GM18517 (cell line): ENCODE measurements around the gene TNFAIP2.

ENCODE experiments used
- ATAC-seq: cut with Tn5 transposase; IDR thresholded peaks from one replicate; pipeline ENCODE4 v1.9.1; 2021; ENCODE audit warnings: mild to moderate bottlenecking, moderate library complexity; ENCODE audit not compliant: unreplicated experiment

Gene TNFAIP2

DNA sequence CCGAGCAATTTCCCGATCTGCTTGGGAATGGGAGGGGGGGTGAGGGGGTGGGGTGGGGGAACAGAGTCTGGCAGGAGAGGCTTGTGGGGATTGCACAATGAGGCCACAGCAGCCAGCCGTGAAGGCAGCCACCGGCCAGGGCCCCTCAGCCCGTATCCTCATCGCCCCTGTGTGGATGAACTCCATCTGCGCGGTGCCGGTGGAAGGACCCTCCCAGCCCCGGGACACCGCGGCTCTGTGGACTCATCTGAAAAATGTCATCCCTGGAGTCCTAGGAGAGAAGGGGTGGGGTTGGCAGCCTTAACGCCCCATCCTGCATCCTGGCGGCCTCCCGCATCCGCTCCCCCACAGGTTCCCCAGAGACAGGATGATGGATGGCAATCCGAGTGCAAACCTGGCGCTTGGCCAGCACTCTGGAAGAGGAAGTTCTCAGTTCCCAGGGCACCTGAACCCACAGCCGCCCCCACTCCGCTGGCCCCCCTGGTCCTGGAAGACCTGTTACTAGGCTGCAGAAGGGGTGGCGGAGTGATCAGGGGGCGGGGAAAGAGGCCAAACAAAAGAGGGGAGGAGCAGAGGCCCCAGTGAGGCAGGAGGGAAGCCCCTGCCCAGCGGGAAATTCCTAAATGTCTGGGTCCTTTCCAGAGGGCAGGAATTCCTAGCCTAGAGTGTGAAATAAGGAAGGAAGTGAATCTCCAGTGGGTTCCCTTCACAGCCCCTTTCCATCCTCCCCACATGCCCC lies 1.2 kb upstream of the TNFAIP2 start:
- no peak for ATAC-seq

DNA sequence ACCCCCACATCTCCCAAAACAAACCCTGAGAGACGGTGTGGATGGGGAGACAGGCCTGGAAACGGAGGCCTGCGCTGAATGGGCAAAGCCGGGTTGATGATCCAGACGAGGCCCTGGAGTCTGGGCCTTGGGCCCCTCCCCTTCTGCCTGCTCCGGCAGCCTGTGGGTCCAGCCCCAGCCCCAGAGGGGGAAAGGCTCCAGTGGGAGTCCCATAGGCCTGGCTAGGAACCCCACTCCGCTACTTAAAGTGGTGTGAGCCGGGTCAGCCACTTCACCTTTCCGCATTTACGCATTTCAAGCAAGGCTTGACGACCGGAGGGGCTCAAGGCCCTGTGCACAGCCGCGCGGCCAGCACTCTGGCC lies 695 bp upstream of the TNFAIP2 start:
- no peak for ATAC-seq

DNA sequence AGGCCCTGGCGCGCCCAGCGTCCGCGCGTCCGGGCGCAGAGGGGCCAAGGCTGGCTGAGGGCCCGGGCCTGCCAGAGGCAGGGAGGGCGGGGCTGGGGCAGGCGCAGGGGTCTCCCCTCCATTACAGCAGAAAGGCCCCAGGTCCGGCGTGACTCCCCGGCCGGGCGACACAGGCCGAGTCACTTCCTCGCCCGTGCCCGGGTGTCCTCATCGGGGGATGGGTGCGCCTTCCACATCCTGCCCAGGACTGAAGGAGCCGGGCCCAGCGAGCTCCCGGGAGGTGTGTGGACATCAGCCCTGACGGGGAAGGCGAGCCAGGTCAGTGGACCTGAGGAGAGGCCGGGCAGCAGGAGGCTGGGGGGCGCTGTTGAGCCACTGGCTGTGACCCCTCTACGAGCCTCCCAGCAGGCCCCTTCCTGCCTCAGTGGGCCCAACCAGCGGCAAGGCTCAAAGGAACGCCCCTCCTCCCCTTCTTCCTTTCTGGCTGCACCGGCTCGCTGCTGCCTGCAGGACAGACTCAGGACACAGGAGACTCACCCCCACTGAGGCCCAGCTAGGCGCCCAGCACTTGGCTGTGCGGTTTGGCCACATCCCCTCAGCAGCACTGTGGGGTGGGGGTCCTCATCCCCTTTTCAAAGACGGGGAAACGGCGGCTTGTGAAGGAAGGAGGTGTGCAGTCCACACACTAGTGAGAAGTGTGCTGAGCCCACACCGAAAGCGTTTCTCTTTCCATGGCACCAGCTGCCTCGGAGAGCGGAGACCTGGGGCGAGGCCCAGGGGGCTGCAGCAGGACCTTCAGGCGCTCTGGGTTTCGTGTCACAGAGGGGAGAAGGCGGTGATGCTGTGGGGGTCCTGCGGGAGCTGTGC lies 606 bp downstream of the TNFAIP2 start:
- no peak for ATAC-seq

DNA sequence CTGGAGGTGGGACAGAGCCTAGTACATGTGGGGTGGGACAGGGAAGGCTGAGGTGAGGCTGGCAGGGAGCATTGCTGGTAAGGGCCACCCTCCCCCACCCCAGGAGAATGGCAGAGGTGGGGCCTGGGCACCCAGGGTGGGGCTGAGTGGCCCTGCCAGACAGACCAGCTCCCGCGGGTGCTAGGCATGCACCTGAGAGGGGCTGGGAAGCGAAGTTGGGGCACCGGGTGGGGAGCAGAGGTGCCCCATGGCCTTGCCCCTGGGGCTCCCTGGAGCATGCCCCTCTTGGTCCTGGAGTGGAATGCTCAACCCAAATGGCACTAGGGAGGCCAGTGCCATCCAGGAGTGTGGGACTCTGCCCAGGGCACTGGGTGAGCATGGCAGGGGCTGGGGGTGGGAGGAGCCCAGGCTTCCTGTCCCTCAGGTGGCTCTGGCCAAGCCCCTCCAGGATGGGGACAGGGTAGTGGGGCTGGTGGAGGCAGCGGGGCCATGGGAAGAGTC lies 1.3 kb downstream of the TNFAIP2 start:
- no peak for ATAC-seq

DNA sequence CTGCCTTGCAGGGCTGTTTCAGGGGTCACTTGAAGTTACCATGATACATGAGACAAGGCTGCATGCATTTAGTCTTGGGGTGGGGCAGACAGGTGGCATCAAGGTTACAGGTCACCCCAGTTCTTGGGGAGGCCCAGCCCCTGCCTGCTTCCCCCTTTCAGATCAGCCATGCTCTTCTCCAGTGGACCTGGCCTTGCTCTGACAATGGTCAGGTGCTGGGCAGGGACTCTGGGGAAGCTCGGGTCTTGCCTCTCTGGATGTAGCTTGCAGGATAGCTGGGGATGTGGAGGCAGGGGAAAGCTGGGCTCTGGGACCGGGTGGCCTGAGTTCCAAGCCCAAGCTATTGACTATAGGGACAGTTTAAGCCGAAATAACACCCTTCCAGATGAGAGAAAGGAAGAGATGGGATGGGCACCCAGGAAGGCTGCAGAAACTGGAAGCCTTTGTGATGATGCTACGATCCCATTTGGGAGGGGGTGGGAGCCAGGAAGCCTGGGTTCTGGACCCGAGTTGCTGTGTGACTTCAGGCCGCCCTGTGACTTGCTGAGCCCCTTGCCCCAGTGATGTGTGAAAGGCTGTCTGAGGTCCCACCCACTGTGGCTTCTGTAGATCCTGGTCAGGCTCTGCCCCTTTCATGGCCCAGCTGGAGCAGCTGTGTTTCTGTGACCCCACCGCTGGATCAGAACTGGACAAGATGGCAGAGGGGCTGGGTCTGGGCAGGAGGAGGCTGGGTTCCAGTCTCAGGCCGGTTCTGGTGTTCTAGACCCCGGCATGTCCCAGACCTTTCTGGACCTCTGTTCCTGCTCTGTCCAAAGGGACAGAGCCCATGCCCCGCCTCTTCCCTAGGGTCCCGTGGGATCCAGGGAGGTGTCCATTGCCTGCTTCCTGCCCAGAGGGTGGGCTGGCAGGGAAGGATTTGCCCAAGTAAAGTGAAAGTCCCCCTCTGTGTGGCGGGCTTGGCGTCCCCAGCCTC lies 2.1 kb downstream of the TNFAIP2 start:
- no peak for ATAC-seq

DNA sequence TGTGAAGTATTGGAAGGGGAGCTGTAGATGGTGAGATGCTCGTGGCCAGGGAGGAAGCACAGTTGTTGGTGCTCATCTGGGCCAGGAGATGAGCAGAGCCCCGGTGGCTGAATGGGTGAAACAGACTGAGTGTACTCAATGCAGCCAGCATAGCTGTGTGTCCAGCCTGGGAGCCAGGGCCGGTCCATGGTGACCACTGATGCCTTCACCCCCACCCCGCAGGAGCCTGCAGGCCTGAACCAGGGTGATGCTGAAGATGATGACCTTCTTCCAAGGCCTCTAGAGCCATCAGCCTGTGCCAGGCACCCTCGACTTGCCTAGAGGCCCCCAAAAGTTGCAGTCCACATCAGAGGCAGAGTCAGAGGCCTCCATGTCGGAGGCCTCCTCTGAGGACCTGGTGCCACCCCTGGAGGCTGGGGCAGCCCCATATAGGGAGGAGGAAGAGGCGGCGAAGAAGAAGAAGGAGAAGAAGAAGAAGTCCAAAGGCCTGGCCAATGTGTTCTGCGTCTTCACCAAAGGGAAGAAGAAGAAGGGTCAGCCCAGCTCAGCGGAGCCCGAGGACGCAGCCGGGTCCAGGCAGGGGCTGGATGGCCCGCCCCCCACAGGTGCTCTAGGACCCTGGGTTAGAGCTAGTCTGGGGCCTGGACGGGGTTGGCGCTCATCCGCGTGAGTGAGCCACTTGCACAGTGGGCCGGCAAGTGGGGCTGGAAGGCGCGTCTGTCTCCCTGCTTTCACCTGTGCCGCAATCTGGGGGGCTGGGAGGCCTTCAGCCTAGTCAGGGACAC lies 3.0 kb downstream of the TNFAIP2 start:
- ATAC-seq = no peak

DNA sequence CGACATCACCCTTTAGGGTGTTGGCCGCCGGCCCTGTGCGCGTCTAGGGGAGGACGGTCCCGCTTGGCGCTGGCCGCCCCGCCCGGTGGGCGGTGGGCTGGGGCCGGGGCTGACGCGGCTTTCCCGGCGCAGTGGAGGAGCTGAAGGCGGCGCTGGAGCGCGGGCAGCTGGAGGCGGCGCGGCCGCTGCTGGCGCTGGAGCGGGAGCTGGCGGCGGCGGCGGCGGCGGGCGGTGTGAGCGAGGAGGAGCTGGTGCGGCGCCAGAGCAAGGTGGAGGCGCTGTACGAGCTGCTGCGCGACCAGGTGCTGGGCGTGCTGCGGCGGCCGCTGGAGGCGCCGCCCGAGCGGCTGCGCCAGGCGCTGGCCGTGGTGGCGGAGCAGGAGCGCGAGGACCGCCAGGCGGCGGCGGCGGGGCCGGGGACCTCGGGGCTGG lies 3.6 kb downstream of the TNFAIP2 start:
- ATAC-seq = no peak

DNA sequence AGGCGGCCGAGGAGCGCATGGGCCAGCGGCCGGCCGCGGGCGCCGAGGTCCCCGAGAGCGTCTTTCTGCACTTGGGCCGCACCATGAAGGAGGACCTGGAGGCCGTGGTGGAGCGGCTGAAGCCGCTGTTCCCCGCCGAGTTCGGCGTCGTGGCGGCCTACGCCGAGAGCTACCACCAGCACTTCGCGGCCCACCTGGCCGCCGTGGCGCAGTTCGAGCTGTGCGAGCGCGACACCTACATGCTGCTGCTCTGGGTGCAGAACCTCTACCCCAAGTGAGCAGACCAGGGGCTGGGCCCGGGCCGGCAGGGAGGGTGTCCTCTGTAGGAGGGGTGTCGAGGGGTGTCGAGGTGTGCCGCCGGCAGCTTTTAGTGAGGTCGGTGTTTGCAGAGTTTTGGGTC lies 4.1 kb downstream of the TNFAIP2 start:
- no peak for ATAC-seq

DNA sequence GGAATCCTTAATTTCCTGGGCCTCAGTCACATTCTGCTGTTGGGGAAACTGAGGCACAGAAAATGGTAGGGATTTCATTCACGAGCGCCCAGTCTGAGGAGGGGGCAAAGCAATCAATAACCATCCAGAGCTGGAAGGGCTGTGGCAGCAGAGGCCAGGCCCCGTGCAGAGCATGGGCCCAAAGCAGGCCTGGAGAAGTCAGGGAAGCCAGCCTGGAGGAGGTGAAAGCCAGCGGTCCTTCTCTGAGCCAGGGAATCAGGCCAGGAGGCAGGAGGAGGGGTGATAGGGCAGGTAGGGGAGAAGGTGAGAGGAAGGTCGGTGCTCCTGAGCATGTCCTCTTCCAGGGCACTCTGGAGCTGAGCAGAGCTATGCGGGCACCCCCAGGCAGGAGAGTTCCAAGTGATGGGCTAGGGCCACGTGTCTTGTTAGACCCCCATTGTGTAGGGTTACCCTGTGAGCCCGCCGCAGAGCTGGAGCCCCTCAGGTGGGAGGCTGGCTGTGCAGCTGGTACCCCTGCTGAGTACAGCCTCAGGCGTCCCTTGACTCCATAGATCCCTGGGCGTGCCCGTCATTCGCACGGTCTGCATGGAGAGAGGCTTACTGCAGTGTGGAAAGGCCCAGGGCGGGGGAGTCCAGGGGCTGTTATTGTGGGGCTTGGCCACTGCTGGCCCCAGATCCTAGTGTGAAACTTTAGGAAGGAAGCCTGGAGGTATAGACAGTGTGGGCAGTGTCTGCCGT lies 4.8 kb downstream of the TNFAIP2 start:
- ATAC-seq = no peak

DNA sequence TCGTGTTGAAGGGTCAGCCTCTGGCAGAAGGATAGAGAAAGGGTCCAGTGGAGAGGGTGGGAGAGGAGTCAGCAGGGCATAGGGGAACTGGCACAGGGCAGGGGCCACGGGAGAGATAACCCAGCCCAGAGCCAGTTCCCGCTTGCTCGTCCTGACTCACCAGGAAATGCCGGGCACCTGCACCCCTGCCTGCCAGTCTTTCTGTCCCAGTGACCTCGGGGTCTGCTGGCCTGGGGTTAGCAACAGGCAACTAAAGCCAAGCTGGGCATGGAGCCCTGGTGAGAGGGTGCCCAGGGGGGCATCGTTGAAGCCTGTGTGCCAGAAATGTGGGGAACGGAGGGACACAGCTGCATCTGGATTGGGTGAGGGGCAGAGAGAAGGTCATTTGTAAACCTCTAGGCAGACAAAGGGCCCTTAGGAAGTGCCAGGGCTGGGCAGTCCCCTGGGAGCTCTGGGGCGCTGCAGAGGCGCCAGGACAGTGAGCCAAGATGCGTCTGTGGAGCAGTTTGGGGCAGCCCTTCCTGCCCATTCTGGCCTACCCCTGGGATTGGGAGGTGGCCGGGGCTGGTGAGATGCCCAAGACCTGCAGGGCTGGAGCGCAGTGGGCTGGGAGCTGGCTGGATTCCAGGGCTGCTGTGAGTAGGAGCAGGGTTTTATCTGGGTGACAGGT lies 5.5 kb downstream of the TNFAIP2 start:
- ATAC-seq = no peak

DNA sequence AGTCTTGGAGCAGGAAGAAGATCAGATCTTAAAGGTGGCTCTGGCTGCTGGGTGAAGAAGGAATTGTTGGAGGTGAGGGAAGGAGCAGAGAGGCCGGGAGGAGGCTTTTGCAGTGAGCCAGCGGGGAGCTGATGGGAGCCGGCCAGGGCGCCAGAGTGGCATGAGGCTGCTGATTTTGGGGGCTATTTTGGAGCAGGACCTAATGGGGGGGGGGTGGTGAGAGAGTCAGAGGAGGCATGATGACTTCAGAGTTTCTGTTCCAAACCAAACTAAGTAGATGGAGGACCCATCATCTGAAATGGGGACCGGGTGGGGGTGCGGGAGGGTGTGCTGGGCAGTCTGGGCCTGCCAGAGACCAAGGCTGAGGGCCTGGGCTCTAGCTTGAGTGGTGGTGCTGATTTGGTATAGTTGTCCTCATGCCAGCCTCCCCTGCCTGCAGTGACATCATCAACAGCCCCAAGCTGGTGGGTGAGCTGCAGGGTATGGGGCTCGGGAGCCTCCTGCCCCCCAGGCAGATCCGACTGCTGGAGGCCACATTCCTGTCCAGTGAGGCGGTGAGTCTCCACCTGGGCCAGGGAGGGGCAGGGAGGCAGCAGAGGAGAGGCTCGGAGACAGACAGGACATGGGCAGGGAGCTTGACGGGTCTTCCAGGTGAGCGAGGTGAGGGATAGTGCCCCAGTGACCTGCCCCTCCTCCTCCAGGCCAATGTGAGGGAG lies 6.2 kb downstream of the TNFAIP2 start:
- no peak for ATAC-seq

DNA sequence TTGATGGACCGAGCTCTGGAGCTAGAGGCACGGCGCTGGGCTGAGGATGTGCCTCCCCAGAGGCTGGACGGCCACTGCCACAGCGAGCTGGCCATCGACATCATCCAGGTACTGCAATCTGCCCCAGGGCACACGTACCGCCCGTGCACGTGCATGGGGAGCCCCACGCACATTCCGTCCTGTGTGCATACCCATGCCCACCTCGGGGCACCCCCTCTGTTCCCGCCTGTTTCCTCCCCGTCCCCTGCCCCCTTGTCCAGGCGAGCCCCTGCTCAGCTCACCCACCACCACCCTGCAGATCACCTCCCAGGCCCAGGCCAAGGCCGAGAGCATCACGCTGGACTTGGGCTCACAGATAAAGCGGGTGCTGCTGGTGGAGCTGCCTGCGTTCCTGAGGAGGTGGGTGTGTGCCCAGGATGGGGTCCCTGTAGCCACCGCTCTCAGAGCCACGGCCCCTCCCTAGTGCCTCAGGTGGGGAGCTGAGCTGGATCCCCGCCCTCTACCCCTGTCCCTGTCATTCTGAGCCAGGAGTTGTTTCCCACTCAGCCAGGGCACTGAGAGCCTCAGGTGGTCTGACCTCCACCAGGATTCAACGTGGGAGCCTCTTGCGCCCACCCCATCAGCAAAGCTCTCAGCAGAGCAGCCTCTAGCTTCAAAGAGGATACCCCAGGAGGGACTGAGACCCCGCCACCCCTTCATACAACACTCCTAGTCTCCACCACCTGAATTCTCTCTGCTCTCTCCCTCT lies 6.9 kb downstream of the TNFAIP2 start:
- no peak for ATAC-seq

DNA sequence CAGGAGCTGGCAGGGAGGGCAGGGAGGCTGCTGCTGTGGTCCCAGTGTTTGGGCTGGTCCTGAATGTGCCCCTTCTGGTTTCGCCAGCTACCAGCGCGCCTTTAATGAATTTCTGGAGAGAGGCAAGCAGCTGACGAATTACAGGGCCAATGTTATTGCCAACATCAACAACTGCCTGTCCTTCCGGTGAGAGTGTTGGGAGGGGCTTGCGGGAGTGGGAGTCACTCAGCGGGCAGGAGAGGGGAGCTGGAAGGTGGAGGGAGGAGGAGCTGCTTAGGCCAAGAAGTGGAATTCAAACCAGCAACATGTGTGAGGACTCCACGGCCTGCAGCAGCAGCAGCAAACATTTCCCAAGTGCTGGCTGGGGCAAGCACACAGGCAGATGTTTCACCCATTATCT lies 7.7 kb downstream of the TNFAIP2 start:
- no peak for ATAC-seq

DNA sequence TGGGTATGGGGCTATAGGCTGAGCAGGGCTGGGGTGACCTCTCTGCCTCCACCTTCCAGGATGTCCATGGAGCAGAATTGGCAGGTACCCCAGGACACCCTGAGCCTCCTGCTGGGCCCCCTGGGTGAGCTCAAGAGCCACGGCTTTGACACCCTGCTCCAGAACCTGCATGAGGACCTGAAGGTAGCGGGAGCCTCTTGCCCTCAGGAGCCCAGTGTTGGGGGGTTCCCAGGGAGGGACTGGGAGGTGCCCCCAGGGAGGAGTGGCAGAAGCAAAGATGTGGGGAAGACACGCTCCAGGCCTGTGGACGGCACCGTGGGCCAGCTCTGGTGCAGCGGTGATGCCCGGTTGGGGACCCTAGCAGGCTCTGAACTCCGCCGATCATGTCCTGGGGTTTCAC lies 8.3 kb downstream of the TNFAIP2 start:
- no peak for ATAC-seq

DNA sequence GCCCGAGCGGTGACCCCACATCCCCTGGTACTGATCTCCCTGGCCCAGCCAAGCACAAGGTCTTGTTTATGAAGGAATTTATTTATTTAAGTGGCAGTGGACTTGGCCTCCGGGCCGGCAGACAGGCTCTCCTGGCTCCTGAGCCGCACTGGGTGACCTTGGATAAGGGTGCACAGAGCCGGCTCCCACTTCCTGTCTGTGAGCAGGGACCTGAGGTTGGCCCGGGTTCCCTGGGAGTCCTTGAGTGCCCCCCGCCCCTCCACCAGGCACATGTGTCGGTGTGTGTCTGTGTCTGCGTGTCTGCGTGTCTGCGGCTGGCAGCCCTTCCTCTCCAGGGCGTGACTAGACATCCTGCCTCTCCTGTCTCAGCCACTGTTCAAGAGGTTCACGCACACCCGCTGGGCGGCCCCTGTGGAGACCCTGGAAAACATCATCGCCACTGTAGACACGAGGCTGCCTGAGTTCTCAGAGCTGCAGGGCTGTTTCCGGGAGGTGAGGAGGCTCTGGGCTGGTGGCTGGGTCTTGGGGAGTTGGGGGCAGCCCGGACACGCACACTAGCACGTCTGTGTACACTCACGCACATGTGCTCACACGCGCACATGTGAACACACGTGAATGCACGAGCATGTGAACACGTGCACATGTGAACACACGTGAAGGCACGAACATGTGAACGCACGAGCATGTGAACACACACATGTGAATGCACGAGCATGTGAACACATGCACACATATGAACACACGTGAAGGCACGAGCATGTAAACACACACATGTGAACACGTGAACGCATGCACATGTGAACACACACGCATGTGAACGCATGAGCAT lies 9.3 kb downstream of the TNFAIP2 start:
- ATAC-seq = no peak

DNA sequence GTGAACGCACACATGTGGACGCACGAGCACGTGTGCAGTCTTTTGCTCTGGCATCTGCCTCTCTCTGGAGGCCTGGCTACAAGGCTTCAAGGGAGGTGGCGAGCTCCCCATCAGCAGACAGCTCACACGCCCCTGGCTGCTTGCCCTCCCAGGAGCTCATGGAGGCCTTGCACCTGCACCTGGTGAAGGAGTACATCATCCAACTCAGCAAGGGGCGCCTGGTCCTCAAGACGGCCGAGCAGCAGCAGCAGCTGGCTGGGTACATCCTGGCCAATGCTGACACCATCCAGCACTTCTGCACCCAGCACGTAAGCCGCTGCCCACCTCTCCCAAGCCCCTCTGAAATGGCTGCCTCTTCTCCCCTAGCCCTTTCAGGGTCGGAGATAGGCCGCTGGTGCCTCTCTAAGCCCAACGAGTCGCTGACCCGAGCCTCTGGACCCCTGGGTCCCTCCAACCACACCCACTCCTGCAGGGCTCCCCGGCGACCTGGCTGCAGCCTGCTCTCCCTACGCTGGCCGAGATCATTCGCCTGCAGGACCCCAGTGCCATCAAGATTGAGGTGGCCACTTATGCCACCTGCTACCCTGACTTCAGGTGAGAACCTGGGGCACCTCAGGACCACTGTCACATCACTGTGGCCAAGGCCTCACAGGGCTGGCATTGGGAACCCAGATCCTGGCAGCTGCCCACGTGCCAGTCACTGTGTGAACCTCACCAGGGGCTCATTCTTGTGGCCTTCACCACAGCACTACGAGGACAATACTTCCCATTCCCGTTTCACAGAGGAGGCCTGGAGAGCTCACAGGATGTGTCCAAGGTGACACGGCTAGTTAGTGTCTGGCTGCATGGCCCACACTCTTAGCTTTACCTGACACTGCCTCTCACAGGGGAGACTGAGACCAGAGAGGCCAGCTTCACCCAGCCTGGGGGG lies 10.2 kb downstream of the TNFAIP2 start:
- ATAC-seq = no peak
